Measurements from ENCODE around the gene TMEM232. TPM values are rescaled to one million over a fixed set of nuclear protein-coding genes. Genes with fewer than 3 reads are reported as not detected.

Gene TMEM232
- total RNA-seq, 2 donors from 2014 or later = 0.25 to 0.93 TPM

DNA sequence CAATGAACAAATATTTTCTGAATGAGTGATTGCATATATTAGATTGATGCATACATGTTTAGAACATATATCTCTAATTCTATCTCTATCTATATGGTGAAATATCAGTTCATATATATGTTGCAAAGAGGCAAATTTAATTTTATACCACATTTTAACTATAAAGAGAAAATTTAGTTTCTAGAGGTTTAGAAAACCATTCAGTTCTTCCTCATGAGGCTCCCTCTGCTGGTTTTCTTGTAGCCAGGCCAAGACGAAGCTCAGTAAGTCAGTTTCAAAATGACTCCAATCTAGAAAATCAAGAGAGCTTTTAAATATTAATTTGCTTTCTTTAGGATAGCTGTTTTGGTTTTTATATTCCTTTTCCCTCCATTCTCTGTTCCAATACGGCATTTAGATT lies 312.1 kb downstream of the TMEM232 start:
- H3K36me3 Mint-ChIP-seq = no peaks in the 10 kb centered on the region
- H3K27ac Mint-ChIP-seq = no peak overlapping the region
- no peaks in the 10 kb centered on the region for H3K9me3 Mint-ChIP-seq
- DNase-seq (ENCODE audit: low spot score in 2 of 2) = no peak
- ATAC-seq = no peak

DNA sequence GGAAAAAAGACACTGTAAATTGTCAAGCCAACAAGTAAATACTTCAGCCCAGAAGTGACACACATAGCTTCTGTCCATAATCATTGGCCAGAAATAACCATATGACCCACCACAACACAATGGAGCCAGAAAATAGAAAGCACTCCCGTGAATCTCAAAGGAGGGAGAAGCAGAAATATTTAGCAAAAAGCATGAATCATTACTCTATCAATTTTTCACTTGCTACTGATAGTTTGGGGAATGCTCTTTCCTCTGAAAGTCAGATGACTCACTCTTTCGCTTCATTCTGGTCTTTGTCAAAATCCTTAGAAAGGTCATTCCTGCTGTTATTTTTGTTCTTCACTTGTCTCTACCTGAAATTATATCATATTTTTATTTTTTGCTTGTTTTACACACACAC lies 312.6 kb downstream of the TMEM232 start:
- no peaks in the 10 kb centered on the region for H3K9me3 Mint-ChIP-seq
- ATAC-seq (no peak), DNase-seq (ENCODE audit: low spot score in 2 of 2) (no peak)
- no peak overlapping the region for H3K27ac Mint-ChIP-seq
- H3K36me3 Mint-ChIP-seq = no peaks in the 10 kb centered on the region

DNA sequence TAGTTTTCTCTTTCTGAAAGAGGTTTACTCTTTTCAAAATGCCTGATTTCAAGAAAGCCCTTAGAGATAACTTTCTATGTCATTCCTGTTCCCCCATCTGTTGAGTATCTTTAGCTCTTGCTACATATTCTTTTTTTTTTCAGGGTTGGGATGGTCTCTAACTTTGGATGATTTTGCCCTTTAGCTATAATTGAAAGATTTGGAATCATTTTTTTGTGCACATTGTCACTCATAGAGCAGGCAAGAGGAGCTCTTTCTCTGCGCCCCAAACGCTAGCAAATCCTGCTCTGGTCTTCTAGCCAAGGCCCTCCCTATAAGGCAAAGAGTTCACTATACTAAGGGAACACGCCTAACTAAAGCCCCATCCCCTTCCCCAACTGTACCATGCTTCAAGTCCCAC lies 316.9 kb downstream of the TMEM232 start:
- ATAC-seq = no peak
- no peaks in the 10 kb centered on the region for H3K36me3 Mint-ChIP-seq
- DNase-seq (ENCODE audit: low spot score in 2 of 2) = no peak
- H3K27ac Mint-ChIP-seq = no peak overlapping the region
- no peaks in the 10 kb centered on the region for H3K9me3 Mint-ChIP-seq

DNA sequence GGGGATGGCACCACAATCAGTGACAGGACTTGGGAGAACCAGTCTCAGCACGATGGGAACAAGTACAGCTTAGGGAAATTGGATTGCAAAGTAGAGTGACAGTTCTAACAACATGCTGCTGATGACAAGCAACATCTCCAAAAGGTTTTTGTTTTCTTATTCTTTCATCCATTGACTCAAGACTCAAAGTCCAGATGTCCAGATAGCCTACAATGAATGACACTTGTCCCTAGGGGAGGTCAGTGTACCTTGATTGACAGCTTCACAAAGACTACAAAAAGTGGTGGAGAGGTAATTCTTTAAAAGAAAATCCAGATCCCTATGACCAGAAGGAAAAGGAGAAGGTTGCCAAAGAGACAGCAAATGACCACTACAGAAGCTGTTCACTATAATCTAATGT lies 323.9 kb downstream of the TMEM232 start:
- DNase-seq (ENCODE audit: low spot score in 2 of 2) (no peak), ATAC-seq (no peak)
- Mint-ChIP-seq H3K36me3 (no peaks in the 10 kb centered on the region), H3K27ac (no peak overlapping the region), H3K9me3 (no peaks in the 10 kb centered on the region)

DNA sequence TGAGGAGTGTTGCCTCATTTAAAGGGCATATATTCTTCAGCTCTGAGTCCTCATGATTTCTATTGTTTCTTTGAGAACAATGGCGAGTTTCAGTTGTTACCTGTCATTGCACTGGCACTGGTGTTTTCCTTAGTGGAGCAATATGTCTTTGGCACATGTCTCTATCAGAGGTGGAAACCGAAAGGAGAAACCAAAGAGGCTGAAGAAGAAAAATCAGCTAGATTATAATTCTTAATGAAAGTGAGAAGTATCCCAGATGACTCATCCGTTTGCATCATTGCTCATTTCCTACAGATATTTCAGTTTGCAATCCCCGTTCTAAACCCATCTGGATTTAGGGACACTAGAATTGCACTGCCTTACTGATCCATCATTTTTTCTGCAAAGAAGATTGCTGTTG lies 324.6 kb downstream of the TMEM232 start:
- no peaks in the 10 kb centered on the region for H3K36me3 Mint-ChIP-seq
- H3K9me3 Mint-ChIP-seq = no peaks in the 10 kb centered on the region
- ATAC-seq (no peak), DNase-seq (ENCODE audit: low spot score in 2 of 2) (no peak)
- H3K27ac Mint-ChIP-seq = no peak overlapping the region

DNA sequence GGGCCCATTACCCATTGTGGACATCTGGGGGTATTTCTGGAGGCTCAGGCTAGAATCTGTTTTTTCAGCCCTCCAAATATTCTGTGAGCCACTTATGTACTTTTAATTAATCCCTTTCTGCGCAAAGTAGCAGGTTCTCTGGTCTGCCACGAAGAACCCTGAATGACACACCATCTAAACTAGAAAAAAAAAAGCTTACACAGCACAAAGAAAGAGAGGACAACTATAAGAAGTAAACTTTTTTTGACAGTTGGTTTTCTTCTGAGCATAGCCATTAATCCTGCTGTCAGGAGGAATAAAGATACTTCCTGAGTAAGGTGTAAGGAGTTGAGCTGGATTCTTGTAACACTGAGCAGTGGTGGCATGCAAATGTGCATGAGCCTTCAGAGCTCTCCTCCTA lies 327.5 kb downstream of the TMEM232 start:
- Mint-ChIP-seq H3K36me3 (no peaks in the 10 kb centered on the region), H3K9me3 (no peaks in the 10 kb centered on the region), H3K27ac (no peak overlapping the region)
- DNase-seq (ENCODE audit: low spot score in 2 of 2) (no peak), ATAC-seq (no peak)

DNA sequence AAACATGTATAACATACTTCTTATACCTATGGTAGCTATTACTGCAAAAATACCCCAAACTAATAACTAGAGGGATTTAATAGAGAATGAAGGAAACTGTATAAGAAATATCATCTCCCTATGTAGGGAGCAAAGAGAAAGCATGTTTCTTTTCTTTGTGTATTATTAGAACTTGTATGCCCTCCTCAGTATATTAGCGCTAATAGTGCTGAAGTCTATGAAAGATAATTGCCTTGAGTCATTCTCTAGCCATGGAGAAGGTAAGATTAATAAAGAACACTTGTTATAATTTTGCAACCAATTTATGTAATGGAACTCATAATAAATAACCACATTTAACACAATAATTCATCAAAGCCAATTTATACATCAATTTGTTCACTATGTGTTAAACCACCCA lies 329.2 kb downstream of the TMEM232 start:
- ATAC-seq (no peak), DNase-seq (ENCODE audit: low spot score in 2 of 2) (no peak)
- Mint-ChIP-seq H3K9me3 (no peaks in the 10 kb centered on the region), H3K36me3 (no peaks in the 10 kb centered on the region), H3K27ac (no peak overlapping the region)

DNA sequence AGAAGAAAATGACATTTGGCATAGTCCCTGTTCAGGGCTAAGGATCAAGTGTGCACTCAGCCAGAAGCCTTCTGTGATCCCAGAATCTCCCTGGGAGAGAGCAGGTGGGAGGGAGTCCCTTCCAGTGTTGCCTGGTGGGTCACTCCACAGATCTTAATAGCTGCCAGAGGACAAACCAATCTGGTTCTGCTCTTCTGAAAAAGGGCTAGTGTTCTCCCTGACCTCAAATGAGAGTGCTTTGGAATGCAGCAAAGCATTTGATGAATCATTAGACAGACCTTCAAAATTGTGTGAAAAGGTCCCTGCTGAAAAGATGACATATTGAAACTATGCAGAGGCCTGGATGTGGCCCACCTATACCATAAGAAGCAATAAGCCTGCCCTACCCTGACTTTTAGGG lies 339.7 kb downstream of the TMEM232 start:
- Mint-ChIP-seq H3K36me3 (no peaks in the 10 kb centered on the region), H3K9me3 (no peaks in the 10 kb centered on the region), H3K27ac (no peak overlapping the region)
- ATAC-seq = no peak
- no peak for DNase-seq (ENCODE audit: low spot score in 2 of 2)

DNA sequence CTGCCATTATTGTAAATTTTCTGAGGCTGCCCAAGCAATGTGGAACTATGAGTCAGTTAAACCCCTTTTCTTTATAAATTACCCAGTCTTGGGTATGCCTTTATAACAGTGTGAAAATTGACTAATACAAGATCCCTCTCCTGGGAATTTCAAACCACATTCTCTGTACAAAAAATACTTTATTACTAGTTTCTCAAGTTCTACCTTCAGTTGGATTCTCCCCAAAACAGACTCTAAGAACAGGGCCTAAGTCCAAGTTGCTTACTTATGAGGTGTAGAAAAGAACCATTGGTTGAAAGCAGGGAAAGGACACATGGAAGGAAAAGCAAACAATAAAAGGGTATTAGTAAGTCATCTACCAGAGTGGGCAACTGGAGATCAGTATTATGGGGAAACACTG lies 343.2 kb downstream of the TMEM232 start:
- no peak overlapping the region for H3K27ac Mint-ChIP-seq
- H3K36me3 Mint-ChIP-seq = no peaks in the 10 kb centered on the region
- ATAC-seq = no peak
- no peaks in the 10 kb centered on the region for H3K9me3 Mint-ChIP-seq
- DNase-seq (ENCODE audit: low spot score in 2 of 2) = no peak

DNA sequence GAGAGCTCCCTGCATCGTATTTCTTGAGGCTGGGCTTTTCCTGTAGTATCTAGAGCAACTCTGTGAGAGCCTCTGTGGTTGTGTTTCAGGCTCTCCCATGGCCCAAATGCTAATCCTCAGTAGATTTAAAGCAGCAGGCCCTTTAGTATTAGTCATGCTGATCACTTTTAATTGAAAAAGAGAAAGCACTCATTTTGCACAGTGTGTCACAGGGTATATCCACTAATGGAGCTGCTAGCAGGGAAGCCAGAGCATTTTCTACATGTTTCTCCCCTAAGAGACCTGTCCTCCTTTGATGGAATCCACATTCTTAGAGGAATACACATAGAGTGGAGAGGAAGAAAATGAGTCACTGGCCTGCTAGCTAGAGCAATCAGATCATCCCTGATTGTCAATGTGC lies 348.5 kb downstream of the TMEM232 start:
- H3K9me3 Mint-ChIP-seq = no peaks in the 10 kb centered on the region
- ATAC-seq (no peak), DNase-seq (ENCODE audit: low spot score in 2 of 2) (no peak)

DNA sequence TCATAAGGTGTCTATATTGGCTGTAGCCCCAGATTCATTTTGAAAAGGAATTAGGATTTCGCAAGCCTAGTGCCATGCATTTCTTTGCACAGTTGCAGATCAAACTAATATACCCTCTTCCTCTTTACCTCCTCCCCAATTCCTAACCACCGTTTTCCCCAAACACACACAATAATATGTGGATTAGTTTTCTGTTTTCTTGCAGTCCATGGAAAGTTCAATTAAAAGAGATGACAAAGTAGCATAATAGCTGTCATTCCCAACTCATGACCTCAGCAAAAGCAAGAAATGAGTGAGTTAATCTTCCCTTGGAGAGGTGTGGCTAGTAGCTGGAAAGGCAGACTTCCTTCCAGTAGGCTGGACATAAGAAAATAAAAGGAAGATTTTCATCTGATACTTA lies 349.1 kb downstream of the TMEM232 start:
- Mint-ChIP-seq H3K36me3 (no peaks in the 10 kb centered on the region), H3K27ac (no peak overlapping the region)

More for the DNA sequence above, 348.5 kb downstream of the TMEM232 start:
- Mint-ChIP-seq H3K27ac (no peak overlapping the region), H3K36me3 (no peaks in the 10 kb centered on the region)

DNA sequence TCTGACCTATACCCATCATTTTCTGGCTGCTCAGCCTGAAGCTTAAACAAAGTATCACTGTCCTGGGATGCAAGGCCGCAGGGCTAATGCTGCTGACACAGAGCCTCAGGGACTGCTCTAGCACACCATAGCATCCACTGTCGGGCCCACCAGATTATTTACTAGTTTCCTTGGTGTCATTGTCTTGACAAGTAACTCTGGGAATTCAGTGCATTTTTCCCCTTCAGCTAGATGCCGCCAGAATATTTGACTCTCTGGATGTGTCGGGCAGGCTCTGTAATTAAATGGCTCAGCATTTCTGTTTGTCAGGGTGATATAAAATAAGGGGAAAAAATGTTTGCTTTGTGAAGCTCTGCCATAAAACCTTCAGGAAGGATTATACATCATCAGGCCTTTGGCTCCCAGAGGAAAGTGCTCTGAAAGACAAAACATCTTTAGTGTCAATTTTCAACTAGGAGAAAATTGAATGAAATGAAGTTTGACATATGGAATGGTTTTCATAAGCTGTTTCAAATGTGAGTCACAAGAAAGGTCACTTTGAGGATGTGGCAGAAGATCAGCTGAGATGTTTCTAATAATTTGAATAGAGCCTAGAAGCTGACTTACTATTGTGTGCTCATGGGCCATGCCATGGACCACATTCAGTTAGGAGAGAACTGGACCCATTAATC lies 350.1 kb downstream of the TMEM232 start:
- no peaks in the 10 kb centered on the region for H3K36me3 Mint-ChIP-seq
- no peaks in the 10 kb centered on the region for H3K9me3 Mint-ChIP-seq
- ATAC-seq = no peak

More for the DNA sequence above, 349.1 kb downstream of the TMEM232 start:
- no peaks in the 10 kb centered on the region for H3K9me3 Mint-ChIP-seq
- ATAC-seq (no peak), DNase-seq (ENCODE audit: low spot score in 2 of 2) (no peak)

DNA sequence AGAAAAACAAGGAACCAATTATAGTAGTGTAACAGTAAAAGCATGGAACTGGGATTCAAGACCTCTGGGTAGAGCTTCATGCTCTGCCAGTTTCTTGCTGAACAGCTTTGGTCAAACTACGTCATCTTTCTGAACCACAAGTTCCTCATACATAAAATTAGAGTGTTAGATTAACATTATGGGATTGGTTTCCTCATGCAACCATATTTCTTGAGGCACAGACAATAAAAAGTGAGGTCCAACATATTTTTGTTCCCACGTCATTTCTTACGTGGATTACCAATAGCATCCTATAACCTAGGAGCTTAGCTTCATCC lies 354.8 kb downstream of the TMEM232 start:
- ATAC-seq = no peak
- H3K36me3 Mint-ChIP-seq = no peaks in the 10 kb centered on the region
- no peak overlapping the region for H3K27ac Mint-ChIP-seq
- DNase-seq (ENCODE audit: low spot score in 2 of 2) = no peak
- no peaks in the 10 kb centered on the region for H3K9me3 Mint-ChIP-seq

More for the DNA sequence above, 350.1 kb downstream of the TMEM232 start:
- DNase-seq (ENCODE audit: low spot score in 2 of 2) = no peak
- H3K27ac Mint-ChIP-seq = no peak overlapping the region

DNA sequence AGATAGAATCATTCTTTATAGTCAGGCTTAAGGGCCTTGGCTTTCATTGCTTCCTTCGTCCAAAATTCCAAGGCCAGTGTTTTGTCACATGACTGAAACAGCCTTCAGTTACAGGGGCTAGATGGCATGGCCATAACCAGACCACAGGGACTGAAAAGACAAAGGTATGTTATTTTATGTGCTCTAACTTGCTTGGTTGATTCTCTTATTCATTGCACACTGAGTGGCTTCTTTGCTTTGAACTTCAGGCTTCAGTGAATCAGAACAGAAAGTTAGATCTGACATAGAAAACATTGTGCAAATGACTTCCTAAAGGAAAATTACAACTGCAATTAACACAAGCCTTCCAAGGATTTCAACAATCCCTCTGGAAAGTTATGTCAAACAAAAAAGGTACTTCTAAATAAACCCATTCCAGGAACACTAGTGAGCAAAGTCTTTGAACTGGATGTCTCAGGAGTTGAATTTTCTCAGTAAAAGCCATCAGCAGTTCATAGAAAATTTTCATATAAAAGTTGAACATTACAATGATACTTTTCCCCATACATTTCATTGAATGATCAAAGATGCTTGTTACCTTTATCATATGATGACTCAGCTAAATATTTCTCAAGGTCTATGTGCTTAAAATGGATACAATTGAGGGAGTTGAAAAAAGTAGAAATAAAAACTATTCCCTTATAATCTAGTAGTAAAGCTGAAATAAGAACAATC lies 355.3 kb downstream of the TMEM232 start:
- H3K27ac Mint-ChIP-seq = no peak overlapping the region
- no peak for ATAC-seq
- H3K9me3 Mint-ChIP-seq = no peaks in the 10 kb centered on the region
- no peak for DNase-seq (ENCODE audit: low spot score in 2 of 2)
- no peaks in the 10 kb centered on the region for H3K36me3 Mint-ChIP-seq

Other genes with a start within 250 kb of the TMEM232 start
- gene SLC25A46, start 12.3 kb upstream of the TMEM232 start, total RNA-seq = 10 to 100 TPM; 28.1 to 49.6 TPM

Measured in activated naive CD4-positive, alpha-beta T cell treated with anti-CD3 and anti-CD28 coated beads, Interleukin-2, amount 50 U/mL, for 72 hours (primary cell).